ENCODE data around the gene AAK1.

- TF ChIP-seq EP300 (IDR thresholded peaks at IDR 0.05; ENCODE audit: borderline replicate concordance): no peak
- TF ChIP-seq CEBPB (IDR thresholded peaks at IDR 0.05): no peak
- no peak for TF ChIP-seq RAD21 (IDR thresholded peaks at IDR 0.05; ENCODE audit: low read depth)
- no peak for TF ChIP-seq USF1 (IDR thresholded peaks at IDR 0.05)
- no peak for TF ChIP-seq YY1 (IDR thresholded peaks at IDR 0.05; ENCODE audit: low read depth)
- TF ChIP-seq REST (IDR thresholded peaks at IDR 0.05; ENCODE audit: low read depth): no peak
- no peak for TF ChIP-seq MAX (IDR thresholded peaks at IDR 0.05)
These were observed 168.9 kb downstream of the AAK1 start for GRCh38 chr2:69474688-69475087.

All from Ishikawa (cell line).